ENCODE measurements around the gene RFLNA. TPM values are rescaled to one million over a fixed set of nuclear protein-coding genes. Genes with fewer than 3 reads are reported as not detected.

The RFLNA gene, protein sequence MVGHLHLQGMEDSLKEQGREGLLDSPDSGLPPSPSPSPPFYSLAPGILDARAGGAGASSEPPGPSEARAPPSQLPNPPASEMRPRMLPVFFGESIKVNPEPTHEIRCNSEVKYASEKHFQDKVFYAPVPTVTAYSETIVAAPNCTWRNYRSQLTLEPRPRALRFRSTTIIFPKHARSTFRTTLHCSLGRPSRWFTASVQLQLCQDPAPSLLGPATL
- 0.20 and 0.44 TPM in 2 replicates for total RNA-seq

DNA sequence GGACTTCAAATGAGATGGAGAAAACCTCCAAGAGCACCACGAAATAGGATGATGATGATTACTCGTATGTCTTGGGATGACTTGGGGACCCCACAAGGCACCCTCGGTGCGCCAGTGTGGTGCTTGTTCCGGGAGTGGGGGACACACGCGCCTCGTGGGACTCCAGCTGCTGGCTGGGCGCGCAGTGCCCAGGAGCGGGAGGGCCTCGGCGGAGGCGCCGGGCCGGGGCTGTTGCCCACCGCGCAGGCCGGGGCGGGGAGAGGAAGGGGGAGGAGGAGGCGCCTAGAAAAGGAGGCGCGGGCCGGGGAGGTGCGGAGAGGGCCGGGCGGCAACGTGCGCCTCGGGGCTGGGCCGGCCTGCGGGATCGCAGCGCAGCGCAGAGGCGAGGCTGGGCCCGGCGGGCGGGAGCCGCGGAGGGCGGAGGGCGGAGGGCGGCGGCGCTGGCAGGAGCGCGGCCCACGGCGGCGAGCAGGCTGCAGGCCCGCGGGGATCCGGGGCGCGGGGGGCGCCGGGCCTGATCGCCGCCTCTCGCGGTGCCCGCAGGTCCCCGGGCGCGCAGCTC lies at the start of gene RFLNA:
TSS of gene RFLNA (plus strand) at position 314 of the 562 bp plus-strand sequence. CDS start 337 bp downstream, outside the sequence.
- DNase-seq (ENCODE audit: low read depth in 2 of 2) = no peak

DNA sequence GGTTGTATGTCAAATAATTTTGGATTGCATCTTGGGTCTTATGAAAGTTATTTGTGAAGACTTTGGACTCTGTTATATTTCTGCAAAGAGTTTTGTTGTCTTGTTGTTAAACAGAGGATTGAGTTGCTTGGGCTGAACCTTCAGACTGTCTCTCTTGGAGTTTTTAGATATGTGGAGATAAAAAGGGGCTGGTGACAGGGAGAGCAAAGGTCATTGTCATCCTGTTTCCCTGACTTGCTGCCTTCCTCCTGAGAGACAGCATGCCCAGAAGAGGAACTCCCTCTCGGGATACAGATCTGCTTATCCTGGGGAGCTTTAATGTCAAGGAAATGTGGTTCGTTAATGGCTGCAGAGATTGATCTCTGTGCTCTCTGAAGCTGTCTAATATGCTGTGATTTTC lies 47.6 kb upstream of the RFLNA start:
- DNase-seq (ENCODE audit: low read depth in 2 of 2) = no peak

DNA sequence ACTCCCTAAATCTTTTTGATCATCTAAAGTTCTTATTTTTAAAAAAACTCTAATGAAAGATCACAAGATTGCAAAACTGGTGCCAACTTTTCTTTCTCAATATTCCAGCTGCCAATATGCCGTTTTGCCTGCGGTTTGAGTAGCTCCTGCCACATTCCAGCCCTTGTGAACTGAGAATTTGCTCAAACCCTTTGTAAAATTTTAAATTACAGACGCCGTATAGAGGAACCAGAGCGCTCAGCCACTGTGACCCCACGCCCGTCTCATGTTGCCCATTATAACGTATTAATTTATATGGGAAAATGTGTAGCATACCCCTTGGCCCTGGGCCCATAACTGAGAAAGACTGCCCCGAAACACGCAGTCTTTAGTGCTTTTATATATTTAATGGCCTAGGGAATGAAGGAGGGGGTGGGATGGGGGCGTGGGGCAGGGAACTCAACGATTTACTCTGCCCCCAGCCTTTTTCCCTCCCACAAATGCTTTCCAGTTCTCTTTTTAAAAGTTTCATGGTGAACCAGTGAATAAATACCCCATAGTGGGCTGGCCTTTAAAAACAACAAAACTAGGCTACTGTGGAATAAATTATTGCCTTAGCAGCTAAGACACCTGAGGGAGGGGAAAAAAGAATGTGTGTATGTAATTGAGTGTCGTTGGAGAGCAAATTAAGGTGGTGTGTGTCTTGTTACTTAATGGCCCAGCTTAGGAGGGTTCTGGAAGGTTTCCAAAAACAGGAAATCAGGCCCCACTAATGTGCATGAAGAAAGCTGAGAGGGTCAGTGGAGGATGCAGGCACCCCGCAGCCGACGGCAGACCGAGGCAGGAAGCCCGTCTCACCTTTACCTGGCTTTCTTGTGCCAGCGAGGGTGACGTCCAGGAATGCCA lies 45.7 kb upstream of the RFLNA start:
- DNase-seq (ENCODE audit: low read depth in 2 of 2) = no peak

DNA sequence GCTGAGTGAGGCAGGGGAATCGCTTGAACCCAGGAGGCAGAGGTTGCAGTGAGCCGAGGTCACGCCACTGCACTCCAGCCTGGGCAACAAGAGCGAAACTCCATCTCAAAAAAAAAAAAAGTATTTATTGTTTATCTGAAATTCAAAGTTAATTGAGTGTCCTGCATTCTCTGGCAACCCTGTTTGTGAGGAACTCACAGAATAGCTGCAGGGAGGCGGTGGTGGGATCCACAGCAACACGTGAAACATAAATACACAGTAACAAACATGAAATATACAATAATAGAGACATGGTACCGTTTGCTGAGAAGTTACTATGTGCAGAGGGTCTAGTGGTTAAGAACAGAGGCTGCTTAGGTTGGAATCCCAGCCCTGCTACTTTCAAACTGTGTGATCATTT lies 43.7 kb upstream of the RFLNA start:
- no peak for DNase-seq (ENCODE audit: low read depth in 2 of 2)

DNA sequence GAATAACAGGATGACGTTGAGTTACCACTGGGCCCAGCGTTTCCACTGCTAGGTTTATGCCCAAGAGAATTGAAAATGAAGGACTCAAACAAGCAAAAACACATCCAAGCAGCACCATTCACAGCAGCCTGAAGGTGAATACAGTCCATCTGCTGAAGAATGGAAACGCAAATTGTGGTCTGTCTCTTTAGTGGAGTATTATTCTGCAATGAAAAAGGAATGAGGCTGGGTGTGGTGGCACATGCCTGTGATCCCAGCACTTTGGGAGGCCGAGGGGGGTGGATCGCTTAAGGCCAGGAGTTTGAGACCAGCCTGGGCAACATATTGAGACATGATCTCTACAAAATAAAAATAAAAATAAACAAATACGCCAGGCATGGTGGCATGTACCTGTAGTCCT lies 41.9 kb upstream of the RFLNA start:
- DNase-seq (ENCODE audit: low read depth in 2 of 2) = no peak

DNA sequence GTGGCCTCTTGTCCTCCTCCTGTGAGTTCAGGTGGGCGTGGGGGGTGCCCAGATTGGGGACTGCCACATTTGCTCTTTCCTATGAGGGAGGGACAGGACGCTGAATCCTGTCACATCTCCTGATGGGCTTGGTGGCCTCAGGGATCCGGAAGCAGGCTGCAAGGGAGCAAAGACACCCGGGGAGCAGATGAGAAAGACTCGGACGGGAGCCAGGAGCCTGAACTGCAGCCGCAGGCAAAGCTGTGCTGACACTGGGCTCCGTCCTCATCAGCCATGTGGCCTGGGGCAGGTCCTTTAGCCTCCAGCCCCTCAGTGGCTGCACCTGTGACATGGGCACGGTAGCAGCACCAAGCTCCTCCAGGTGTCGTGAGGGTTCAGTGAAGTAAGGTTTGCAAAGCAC lies 40.8 kb upstream of the RFLNA start:
- no peak for DNase-seq (ENCODE audit: low read depth in 2 of 2)

DNA sequence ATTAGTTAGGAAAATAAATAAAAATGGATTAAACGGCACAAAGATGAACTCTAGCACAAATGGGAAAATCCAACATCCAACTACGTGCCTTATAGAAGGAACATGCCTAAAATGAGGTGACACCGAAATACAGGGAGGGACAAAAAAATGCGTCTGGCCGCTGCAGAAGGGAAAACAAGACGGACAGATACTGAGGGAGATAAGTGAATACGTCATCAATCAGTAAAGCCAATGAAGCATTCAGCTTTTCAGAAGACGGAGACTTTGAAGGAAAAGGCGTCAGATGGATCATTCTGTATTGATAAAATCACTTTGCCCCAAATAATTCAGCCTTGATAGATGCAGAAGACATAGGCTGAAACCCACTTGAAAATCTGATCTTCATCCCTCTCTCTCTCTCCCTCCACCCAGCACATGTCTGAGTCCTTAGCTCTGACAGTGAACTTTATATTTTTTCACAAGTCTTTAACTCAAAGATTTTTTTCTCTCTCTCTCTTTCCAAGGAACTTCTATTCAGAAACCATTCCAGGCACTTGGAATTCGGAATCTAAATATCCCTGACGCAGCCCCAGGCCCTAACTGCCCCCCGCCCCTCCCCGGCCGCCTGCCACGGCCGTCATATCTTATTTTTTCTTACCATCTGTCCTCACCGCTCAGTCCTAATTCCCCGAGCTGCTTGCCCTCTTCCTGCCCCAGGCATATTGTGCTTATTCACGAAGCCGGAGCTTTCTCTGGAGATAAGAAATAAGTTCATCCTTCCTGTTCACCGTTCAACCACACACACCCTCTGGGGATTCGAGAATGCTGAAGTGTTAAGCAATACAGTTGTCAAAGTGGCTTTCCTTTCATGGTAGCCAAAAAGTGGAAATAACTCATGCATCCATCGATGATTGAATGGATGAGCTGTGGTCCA lies 35.5 kb upstream of the RFLNA start:
- DNase-seq (ENCODE audit: low read depth in 2 of 2) = no peak

DNA sequence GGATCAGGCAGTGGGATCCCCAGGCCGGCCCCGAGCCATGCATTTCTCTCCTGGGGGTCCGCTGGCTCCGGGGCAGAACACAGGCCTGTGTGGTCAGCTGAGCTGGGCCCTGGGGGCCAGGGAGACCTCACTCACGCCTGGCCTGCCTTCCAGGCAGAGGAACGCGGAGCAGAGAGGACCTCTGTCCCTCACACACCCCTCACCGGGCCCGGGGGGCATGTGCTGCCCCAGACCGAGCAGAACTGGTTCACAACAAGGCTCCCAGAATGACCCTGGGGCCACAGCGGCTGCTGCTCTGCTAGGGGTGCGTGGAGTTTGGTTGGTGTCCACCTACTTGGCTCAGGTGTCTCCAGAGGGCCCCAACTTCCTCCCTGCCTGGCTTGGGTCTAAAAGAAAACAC lies 33.0 kb upstream of the RFLNA start:
- no peak for DNase-seq (ENCODE audit: low read depth in 2 of 2)

DNA sequence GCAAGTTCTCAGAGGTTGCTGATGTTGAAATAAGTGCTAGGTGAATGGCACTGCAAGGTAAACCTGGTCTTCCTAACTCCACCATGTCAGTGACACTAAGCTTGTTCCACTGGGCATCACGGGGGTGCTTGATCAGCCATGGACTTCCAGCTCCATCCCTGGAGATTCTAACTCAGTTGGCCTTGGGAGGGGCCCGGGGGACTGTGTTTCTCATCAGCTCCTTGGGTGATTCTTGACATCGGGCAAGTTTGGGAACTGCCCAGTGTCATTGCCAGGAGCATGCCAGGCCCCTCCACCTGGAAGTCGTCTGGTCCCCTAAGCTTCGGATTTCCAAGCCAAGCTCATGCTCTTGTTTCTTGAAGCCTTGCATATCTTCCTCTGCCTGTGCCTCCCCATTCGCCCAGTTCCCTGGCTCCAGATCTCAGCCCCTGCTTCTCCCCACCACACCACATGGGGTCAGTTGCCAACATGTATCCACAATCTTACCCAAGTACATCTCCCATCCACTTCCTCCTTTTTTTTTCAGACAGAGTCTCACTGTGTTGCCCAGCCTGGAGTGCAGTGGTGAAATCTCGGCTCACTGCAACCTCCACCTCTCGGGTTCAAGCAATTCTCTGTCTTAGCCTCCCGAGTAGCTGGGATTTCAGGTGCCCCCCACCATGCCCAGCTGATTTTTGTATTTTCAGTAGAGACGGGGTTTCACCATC lies 30.7 kb upstream of the RFLNA start:
- no peak for DNase-seq (ENCODE audit: low read depth in 2 of 2)

DNA sequence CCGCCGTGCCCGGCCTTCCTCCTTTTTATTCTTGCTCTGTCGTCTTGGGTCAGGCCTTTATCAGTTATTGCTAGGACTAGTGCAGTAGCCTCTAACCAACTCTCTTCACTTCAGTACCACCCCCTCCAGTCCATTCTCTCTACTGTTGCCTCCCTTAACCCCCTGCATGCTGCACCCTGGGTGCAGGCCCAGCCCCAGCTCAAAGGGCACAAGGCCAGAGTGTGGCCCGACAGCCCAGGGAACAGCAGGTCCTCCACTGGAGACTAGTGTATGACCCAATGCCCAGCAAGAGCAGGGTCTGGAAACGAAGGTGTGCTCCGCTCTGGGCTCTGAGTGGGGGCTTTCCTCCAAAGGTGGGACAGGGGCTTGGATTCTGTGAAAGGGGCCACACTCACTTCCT lies 30.0 kb upstream of the RFLNA start:
- DNase-seq (ENCODE audit: low read depth in 2 of 2) = no peak

DNA sequence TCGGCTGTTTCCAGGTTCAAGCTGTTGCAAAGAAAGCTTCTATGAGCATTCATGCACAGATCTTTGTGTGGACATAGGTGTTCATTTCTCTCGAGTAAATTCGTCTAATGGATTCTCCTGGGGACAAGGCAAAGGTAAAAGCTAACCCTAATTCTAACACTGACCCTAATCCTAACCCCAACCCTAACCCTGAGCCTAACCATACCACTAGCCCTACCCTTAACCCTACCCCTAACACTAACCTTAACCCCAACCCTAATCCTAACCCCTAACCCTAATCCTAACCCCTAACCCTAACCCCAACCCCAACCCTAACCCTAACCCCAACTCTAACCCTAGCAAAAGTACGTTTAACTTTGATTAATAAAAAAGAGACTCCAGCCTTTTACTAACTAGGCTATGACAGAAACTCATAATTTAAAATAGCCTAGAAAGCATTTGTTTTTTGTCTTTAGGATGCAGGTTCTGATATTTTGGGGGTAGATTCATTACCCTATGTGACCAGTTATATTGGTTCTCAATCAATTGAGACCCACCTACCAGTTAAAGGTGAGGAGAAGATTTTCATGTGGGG lies 27.6 kb upstream of the RFLNA start:
- DNase-seq (ENCODE audit: low read depth in 2 of 2) = no peak

DNA sequence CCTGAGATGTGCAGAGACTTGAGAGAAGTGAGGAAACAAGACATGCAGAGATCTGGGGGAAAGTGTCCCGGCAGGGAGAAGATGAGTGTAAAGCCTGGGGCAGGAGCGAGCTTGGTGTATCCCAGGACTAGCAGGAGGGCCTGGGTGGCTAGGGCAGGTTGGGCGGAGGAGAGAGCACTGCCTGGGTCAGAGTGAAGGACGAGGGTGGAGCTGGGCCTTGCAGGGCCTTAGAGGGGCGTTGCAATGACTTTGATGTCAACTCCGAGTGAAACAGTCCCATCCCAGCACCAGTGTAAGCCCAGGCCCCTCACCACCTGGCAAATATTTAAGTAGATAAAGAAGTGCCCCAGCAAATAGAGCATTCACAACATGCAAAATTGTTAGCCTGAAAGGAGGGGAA lies 24.2 kb upstream of the RFLNA start:
- DNase-seq (ENCODE audit: low read depth in 2 of 2) = no peak

DNA sequence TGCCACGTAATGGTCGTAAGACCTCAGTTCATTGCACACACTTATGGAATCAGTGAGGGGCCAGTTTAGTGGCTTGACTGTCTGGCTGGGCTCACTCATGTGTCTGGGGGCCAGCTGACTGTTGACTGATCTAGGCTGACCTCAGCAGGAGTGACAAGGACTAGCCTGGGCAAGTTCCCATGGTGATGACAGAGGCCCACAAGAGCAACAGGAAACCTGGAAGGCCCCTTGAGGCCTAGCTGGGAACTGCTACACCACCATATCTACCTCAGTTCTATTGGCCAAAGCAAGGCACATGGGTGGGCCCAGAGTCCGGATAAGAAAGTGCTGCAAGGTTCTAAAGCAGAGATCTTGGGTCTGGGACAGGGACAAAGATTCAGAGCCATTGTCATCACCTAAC lies 21.3 kb upstream of the RFLNA start:
- DNase-seq (ENCODE audit: low read depth in 2 of 2) = peak; percentile 65 to 67

DNA sequence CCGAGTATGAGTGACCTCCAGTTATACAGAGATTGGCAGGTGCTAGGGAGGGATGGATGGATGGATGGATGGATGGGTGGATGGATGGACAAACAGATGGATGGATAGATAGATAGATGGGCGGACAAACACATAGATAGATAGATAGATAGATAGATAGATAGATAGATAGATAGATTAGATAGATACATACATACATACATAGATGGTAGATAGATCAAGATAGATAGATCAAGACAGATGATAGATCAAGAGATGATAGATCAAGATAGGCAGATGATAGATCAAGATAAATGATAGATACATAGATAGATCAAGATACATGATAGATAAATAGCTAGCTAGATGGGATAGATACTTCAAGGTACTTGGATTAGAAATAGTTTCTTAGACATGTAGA lies 18.6 kb upstream of the RFLNA start:
- no peak for DNase-seq (ENCODE audit: low read depth in 2 of 2)

DNA sequence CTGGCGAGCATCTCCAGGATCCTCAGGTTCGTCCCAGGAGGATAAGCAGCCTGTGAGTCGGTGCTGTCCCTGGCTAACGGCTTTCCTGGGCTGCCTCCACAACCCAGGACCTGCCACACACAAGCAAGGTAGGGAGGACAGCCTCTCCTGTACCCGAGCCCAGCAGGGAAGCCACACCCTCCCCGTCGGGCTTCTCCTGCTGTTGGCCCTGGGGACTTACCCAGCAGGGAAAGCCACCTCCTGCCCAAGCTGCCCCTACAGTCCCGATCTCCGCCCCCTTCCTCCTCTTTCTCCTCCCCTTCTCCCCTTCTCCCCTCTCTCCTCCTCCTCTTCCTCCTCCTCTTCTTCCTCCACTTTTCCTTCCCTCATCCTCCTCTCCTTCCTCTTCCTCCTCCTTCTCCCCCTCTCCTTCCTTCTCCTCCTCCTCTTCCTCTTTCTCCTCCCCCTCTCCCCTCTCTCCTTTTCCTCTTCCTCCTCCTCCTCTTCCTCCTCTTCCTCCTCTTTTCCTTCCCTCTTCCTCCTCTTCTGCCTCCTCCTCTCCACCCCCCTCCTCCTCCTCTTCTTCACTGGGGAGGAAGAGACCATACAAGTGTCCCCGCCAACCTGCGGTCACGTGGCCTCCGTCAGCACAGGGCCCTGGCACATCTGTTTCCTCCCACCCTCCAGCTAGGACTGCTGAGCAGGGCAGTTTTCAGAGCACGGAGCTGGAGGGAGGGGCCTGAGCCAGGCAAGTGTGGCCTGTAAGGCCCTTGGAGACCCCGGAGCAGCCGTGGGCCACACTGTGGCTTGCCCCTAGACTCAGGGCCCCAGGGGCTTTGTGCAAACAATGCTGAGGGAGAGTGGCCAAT lies 17.3 kb upstream of the RFLNA start:
- no peak for DNase-seq (ENCODE audit: low read depth in 2 of 2)

DNA sequence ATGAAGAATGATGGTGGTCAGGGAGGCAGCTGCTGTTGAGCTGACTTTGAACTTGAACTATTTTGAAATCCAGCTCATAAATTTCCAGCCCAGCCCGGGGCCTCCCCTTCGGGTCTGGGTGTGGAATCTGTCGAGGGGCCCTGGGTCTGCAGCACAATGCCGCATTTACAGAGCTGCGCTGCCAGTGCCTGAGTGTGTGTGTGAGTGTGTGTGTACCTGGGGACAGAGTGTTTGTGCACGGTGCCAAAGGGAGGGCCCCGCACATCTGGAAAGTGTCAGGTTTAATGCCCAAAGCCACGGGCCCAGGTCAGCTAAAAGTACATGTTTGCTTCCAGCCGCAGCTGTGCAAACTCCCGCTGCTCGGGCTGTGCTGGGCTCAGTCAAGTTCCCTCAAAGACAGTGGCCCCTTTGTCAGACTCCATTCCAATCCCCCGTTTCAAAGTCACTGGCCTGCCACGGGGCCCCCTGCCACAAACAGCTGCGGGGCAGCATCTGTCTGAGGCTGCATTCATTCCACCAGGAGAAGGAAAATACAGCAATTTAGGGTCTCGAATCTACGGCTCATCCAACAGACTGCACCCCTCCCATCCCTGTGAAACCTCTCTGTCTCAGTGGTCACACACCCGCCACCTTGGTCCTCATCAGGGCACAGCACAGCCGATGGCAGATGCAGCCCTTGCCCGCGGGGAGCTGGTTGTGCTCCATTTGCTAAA lies 16.3 kb upstream of the RFLNA start:
- no peak for DNase-seq (ENCODE audit: low read depth in 2 of 2)

DNA sequence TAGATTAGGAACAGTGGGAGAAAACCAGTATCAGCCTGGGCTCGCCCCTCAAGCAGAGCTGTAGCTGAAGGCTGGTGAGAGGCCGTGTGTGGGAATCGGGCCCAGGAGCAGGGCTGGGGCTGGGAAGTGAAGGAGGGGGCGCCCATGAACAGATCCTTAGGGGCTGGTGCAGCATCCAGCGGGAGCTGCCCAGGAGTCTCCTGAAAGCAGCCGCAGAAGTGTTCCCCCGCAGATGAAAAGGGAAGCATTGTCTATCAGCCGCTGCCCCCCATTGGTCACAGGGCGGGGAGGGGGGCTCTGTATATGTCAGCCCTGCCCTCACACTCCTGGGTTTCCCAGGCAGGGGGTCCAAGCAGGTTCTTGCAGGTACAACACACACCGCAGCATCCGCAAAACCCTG lies 15.6 kb upstream of the RFLNA start:
- no peak for DNase-seq (ENCODE audit: low read depth in 2 of 2)

DNA sequence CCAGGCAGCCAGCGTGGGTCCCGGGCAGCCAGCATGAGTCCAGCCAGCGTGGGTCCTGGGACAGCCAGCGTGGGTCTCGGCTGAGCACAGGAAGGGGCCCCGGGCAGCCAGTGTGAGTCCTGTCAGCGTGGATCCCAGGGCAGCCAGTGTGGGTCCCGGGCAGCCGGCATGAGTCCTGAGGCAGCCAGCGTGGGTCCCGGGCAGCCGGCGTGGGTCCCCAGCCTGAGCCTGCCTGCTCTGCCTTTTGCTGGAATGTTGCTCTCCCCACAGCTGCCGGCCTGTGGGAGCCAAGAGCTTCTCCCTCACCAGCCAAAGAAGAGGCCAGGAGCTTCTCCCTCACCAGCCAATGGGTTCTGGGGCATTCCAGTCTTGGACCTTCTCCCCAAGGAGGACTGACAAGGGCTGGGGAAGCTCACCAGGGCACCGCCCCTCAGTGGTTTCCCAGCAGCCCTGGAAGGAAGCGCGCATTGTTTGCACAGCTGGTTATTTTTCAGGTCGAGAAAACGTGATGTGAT lies 15.0 kb upstream of the RFLNA start:
- no peak for DNase-seq (ENCODE audit: low read depth in 2 of 2)

DNA sequence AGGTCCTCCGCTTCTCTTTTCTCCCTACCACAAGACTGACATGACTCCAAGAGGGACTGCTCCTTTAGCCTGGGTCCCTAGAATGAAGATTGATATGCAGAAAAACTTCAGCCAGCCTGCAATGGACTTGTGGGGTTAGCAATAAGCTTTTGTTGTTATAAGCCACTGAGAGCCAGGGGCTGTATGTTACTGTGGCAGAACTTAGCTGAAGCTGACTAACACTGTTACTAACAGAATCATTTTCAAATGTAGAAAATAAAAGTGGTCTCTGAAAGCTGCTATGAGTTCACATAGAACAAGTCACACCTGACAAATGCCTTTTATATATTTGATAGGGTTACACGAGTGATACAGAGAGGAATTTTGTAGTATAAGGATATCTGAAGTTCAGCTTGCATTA lies 13.6 kb upstream of the RFLNA start:
- no peak for DNase-seq (ENCODE audit: low read depth in 2 of 2)
